ENCODE measurements around the gene MET.

GRCh38 chr7:116776046-116776445 is 104.0 kb downstream of the MET start:
- TF ChIP-seq POLR2A (IDR thresholded peaks at IDR 0.05; ENCODE audit: low read depth, low read length): no peak
- TF ChIP-seq POLR2AphosphoS5 (IDR thresholded peaks at IDR 0.05; ENCODE audit: insufficient read depth, low read depth, low read length): no peak
- TF ChIP-seq CTCF (IDR thresholded peaks at IDR 0.05; ENCODE audit: extremely low read depth in 1 of 2, insufficient read depth in 1 of 2, low read depth in 1 of 2, low read length in 2 of 2): no peak
- TF ChIP-seq MYC (IDR thresholded peaks at IDR 0.05; ENCODE audit: low read depth, low read length): no peak

Data from endothelial cell of umbilical vein (primary cell).